HEK293T (cell line): Measurements from ENCODE around the gene C1orf198.

Source experiments
- BHLHE40 ChIP-seq: fragments of 450-650 bp; IDR thresholded peaks from 2 replicates; pipeline ENCODE4 v1.6.1; 2016; ENCODE audit warnings: mild to moderate bottlenecking, moderate library complexity, borderline replicate concordance
- ELF4 ChIP-seq: fragments of 450-650 bp; IDR thresholded peaks from 2 replicates; pipeline ENCODE4 v1.6.1; 2017; ENCODE audit warnings: antibody characterized with exemption
- FOXA1 ChIP-seq: fragments of 450-650 bp; IDR thresholded peaks from 2 replicates; pipeline ENCODE4 v1.6.1; 2016; ENCODE audit warnings: mild to moderate bottlenecking
- FOXK2 ChIP-seq: fragments of 450-650 bp; IDR thresholded peaks from 2 replicates; pipeline ENCODE4 v1.6.1; 2016; ENCODE audit warnings: mild to moderate bottlenecking
- FOXM1 ChIP-seq: fragments of 450-650 bp; IDR thresholded peaks from 2 replicates; pipeline ENCODE4 v1.6.1; 2017; ENCODE audit warnings: mild to moderate bottlenecking, borderline replicate concordance
- NFRKB ChIP-seq: fragments of 450-650 bp; IDR thresholded peaks from 2 replicates; pipeline ENCODE4 v1.6.1; 2016; ENCODE audit warnings: mild to moderate bottlenecking, moderate library complexity
- SUZ12 ChIP-seq: fragments of 450-650 bp; IDR thresholded peaks from 2 replicates; pipeline ENCODE4 v1.6.1; 2016; ENCODE audit warnings: mild to moderate bottlenecking
- TARDBP ChIP-seq: fragments of 450-650 bp; IDR thresholded peaks from 2 replicates; pipeline ENCODE4 v1.6.1; 2016

- no peak for TF ChIP-seq TARDBP
- TF ChIP-seq SUZ12 = no peak
- TF ChIP-seq FOXK2 = no peak
- no peak for TF ChIP-seq ELF4
- no peak for TF ChIP-seq FOXA1
- no peak for TF ChIP-seq BHLHE40
- TF ChIP-seq FOXM1 = no peak
- TF ChIP-seq NFRKB = no peak
These were observed 2.6 kb upstream of the C1orf198 start for GRCh38 chr1:230870916-230871315.
